ENCODE measurements around the gene VSIG2.

The VSIG2 gene

GRCh38 chr11:124717421-124717785, 34.7 kb downstream of the VSIG2 start:
- no peak for DNase-seq

DNA sequence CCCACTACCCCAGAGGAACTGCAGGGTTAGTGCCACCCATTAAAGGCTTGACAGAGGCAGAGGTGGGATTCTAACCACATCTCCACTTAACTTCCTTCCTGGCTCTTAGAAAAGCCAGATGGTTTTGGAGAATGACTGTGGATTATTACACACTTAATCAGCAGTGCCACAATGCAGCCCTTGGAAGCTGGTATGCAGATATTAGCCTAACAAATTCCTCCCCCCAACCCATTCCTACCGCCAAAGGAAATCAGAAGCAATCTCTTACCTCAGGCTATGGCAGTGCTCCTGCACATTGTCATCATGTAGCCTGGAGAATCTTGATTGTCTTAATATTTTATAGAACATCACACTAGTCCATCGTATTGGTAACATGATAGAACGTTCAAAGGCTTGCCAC, 35.5 kb downstream of the VSIG2 start:
- DNase-seq: no peak

DNA sequence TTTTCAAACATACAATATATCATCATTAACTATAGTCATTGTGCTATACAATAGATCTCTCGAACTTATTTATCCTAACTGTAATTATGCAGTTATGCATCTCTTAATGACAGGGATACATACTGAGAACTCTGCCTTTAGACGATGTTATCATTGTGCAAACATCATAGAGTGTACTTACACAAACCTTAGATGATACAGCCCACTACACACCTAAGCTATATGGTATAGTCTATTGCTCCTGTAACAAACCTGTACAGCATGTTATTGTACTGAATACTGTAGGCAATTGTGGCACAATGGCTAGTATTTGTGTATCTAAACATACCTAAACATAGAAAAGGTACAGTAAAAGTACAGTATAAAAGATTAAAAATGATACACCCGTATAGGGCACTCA, 39.7 kb downstream of the VSIG2 start:
- DNase-seq: no peak

DNA sequence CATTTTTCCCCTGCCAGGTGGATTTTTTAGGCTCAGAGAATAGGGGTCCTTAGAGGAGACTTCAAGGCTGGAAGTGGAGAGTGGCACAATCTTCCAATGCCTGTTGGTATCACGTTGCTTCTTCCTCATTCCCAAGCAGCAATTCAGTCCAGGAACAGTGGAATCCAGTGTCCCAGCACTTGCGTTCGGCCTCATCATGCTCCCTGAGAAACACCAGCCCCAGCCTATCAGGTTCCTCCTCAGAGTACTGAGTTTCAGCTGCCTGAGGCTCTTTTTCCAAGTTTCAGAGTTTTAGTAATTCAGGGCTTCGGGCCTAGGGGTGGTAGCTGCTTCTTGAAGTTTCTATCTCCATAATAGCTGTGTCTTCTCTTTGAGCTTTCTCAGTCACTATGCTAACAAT, 44.2 kb downstream of the VSIG2 start:
- DNase-seq: no peak

DNA sequence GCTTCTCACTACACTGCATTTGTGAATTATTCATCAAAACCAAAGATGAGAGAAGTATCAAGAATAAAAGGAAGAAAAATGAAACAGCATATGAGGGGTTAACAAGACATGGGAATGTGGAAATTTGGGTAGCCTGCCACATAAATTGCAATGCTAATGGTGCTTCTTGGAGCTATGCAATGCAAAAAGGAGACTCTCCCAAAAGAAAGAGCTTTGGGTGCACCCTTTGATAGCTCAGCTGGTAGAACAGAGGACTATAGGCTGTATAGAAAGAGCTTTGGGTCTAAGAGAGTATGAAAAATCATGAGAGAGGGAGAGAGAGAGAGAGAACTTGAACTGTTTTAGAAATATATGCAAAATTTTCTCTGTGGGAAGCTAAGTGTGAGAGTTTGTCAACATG, 52.0 kb downstream of the VSIG2 start:
- DNase-seq: no peak

- DNase-seq: no peak
Observed at GRCh38 chr11:124699547-124699946, 52.5 kb downstream of the VSIG2 start.

All from NCI-H2227 treated with DMSO at 0.1 percent for 48 hours (cell line).